GM12872 (cell line): ENCODE measurements around the gene KNDC1.

Experiments
- TF ChIP-seq, protein P1 (sequence below): IDR thresholded peaks from 3 replicates; pipeline ENCODE4 v1.5.1; 2011; ENCODE audit warnings: low read depth, mild to moderate bottlenecking, low read length, moderate library complexity; ENCODE audit not compliant: insufficient read depth

KNDC1 gene

DNA sequence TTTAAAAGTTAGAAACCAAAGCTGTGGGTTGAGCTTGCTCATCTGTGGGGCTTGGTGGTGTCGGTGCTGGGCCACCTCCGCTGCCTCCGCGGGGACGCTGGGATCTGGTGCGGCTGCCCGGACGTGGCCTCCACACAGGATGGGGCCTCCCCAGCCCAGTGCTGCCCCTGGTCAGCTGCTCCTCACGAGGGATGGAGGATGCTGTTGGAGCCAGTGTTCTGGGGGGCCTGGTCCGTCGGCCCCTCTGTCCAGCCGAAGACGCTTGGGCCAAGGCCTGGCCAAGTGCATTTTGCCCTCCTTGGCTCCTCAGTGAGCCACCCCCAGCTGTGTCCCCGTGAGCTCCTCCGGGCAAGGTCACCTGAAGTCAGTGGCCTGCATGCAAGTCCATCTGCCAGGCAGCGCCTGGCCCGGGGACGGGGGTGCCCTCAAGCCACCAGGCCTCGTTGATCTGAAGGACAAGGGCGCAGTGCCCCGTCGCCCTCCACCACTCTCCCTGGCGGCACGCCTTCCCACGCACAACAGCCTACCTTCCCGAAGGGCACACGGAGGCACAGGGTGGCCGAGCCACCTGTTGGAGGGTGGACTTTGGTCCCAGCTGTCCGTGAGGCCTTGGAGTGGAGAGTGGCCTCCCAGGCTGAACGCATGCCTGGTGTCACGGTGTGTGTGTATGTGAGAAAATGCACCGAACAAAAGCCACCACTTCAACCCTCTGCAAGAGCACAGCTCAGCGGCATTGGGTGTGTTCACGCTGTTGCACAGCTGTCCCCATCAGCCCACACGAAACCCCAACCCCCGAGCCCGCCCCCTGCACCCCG, 27.3 kb downstream of the KNDC1 start:
- TF ChIP-seq, protein P1, sequence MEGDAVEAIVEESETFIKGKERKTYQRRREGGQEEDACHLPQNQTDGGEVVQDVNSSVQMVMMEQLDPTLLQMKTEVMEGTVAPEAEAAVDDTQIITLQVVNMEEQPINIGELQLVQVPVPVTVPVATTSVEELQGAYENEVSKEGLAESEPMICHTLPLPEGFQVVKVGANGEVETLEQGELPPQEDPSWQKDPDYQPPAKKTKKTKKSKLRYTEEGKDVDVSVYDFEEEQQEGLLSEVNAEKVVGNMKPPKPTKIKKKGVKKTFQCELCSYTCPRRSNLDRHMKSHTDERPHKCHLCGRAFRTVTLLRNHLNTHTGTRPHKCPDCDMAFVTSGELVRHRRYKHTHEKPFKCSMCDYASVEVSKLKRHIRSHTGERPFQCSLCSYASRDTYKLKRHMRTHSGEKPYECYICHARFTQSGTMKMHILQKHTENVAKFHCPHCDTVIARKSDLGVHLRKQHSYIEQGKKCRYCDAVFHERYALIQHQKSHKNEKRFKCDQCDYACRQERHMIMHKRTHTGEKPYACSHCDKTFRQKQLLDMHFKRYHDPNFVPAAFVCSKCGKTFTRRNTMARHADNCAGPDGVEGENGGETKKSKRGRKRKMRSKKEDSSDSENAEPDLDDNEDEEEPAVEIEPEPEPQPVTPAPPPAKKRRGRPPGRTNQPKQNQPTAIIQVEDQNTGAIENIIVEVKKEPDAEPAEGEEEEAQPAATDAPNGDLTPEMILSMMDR, result no peak

DNA sequence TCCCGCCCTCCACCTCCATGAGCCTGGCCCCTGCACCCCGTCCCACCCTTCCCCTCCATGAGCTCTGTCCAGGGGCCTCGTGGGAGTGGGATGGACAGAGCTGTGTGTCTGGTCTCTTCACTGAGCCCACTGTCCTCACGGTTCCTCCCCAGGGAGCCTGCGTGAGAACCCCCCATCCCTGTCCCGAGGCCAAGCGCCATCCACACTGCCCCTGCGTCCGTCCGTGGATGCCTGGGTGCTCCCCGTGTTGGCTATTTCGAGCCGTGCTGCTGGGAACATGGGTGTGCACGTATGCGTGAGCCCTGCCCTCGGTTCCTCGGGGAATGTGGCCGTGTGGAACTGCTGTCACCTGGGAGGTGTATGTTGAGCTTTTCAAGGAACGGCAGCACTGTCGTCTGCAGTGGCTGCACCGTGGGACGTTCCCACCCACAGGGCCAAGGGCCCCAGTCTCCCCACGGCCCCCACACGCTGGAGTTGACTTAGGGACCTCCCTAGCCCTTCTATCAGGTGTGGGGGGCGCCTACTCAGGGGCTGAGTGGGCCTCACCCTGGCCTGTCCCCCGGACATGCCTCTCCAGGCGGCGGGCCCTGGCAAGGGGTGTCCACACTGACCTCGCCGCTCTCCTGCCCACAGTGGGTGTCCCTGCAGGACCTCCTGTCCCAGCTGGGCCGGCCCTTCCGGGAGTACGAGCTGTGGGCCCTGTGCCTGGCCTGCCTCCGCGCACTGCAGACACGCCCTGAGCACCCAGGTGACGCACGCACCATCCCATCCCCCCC, 28.1 kb downstream of the KNDC1 start:
- TF ChIP-seq, protein P1, result no peak

DNA sequence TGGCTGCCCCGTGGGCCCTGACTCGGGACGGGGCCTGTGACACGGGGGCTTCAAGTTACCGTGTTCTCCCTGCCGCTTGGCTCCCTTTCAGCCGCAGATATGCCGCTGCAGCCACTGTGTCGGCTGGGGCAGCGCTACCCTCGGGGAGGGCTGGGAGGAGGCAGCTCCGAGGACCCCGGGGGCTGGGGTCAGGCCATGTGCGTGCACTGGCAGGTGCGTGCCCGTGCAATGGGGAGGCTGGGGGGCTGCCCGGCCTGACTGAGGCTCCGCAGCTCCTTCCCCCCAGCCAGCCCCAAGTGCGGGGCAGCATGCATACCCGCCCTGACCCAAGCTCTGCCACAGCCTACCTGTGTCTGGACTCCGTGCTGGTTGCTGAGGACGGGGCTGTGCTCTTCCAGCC, 29.2 kb downstream of the KNDC1 start:
- TF ChIP-seq, protein P1, result no peak

DNA sequence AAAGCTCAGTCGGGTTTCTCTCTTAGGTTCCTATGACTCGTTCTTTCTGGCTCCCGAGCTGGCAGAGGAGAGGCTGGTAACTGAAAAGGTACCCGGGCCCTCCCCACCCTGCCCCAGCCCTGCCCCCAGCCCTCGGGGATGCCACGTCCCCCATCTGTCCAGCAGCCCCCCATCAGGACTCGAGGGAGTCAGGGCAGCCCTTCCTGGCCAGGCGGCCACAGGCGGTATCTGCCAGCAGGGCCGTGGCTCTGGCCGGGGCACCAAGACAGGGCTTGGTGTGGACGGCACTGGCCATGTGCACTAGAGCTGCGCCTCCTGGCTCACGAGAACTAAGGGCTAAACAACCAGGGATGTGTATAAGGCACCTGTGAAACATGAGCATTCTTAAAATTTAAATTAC, 29.7 kb downstream of the KNDC1 start:
- TF ChIP-seq, protein P1, result no peak

DNA sequence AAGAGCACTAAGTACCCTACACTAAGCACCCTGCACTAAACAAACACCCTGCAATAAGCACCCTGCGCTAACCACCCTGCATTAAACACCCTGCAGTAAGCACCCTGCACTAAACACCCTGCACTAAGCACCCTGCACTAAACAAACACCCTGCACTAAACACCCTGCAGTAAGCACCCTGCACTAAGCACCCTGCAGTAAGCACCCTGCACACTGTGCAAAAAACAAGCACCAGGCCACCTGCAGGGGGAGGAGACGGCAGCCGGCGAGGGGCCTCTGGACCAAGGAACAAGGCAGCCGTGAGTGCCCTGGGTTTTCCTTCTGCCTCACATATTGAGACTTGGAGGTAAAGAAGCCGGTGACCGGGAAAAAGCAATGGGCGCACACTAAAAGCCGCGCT, 30.2 kb downstream of the KNDC1 start:
- TF ChIP-seq, protein P1, result no peak

DNA sequence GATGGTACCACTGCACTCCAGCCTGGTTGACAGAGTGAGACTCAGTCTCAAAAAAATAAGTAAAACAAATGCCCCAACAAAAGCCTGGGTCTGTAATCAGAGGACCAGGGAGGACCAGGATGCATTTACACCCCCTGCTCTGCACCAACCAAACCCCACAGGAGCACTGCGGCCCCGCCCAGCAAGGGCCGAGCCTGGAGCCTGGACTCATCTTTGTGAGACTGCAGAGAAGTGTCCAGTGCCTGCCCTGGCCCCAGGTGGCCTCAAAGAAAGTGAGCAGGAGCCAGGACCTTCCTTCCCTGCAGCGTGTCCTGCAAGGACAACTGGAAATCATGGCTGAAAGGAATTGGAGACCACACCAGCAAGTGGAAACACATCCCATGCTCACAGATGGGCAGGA, 31.6 kb downstream of the KNDC1 start:
- TF ChIP-seq, protein P1, result no peak

DNA sequence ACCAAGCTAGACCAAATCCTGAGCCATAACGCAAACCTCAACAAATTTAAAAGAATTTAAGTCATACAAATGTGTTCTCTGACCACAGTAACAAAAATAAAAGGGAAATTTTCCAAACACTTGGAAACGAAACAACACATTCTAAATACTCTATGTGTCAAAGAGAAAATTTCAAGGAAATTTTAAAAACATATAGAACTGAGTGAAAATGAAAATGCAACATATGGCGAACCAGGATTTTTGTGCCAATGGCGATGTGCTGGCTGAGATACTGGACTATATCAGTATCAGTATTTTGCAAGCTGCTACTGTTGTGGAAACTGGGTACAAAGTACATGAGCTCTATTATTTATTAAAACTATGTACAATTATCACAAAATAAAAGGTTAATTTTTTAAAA, 34.1 kb downstream of the KNDC1 start:
- TF ChIP-seq, protein P1, result no peak
